Measurements from ENCODE around the gene HOXB6.

HOXB6 gene

DNA sequence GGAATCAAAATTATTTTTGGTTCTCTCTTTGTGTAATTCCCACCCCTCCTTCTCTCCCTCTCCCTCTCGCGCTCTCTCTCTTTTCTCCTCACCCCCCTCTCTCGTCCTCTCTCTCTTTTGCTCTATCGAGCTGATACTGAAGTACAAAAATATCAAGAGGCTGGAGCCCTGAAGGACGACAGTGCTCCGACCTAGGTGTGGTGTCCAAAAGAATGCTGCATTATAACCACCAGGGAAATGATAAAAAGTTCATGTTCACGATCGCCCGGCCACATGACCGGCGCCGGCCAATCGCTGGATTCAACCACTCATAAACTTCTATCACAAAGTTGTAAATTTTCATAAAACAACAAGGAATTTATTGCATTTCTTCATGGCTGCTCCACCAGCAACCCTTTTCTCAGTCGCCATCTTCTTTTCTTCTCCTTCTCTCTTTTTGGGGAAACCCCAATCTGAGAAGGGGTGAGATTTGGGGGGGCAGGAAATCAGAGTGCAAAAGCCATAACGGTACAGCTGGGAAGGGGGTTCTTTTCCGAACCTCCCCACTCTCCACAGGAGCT is at the start of gene HOXB6:
Gene HOXB6 (minus strand): TSS at position 217 of the 560 bp plus-strand sequence. CDS start 6,836 bp downstream, outside the sequence.
- peak; percentile 79 for DNase-seq

DNA sequence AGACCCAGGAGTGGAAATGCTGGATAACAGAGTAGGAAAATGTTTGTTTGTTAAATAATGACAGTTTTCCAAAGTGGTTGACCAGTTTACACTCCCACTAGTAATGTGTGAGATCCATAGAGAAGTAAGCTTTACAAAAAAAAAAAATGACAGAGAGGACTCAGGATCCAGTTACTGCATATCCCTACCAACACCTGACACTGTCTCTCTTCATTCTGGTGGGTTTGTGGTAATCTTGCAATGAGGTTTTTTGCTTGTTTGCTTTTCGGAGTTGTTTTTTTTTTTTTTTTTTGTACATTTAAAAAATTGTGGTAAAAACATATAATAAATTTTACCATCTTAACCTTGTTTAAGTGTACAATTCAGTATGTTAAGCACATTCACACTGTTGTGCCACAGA is 45.0 kb upstream of the HOXB6 start:
- DNase-seq = no peak

DNA sequence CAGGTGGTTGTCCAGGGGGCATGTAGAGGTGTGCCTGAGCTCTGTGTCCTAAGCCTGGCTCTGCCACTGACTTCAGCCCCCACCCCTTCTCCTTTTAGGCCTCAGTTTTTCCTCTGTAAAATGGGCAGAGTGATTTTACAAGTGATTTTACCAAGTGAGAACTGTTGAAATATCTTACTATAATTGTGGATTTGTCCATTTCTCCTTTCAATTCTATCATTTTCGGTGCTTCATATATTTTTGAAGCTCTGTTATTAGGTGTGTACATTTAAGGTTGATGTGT is 43.1 kb upstream of the HOXB6 start:
- DNase-seq = peak; percentile 50

DNA sequence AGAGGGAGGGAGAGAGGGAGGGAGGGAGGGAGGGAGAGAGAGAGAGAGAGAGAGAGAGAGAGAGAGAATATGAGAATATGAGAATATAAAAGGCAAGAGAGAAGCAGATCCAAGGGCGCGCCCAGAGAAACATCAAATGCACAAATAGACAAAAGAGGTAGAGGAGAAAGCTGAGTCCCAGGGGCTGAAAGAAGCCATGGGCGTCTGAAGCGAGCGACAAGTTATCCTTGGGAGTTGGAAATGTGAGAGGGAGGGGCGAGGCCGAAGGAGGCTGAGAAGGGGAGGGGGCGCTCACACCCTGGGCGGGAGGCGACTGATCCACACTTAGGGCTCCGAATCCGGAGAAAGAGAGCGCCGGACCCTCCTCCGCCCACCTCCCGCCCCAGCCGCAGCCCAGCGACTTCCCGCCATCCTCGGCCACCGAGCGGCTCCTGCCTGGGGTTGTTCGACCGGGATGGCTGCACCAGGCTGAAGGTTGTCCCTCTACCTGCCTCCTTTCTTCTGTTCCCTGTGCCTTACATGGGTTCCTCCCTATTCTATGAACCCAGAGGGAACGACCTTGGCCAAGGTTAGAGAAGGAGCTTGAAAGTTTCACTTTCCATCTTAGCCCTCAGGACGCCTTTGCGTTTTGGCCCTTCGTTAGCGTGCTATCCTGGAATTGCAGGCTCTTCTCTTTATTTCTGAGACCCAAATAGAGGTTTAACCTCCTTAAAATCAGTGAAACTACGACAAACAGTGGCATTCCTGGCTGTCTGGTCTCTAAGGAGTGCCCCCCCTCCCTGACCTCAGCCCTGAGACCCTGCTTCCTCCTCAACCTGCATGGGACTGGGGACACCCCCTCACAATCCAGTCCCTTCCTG is 42.5 kb upstream of the HOXB6 start:
- peak; percentile 74 for DNase-seq

DNA sequence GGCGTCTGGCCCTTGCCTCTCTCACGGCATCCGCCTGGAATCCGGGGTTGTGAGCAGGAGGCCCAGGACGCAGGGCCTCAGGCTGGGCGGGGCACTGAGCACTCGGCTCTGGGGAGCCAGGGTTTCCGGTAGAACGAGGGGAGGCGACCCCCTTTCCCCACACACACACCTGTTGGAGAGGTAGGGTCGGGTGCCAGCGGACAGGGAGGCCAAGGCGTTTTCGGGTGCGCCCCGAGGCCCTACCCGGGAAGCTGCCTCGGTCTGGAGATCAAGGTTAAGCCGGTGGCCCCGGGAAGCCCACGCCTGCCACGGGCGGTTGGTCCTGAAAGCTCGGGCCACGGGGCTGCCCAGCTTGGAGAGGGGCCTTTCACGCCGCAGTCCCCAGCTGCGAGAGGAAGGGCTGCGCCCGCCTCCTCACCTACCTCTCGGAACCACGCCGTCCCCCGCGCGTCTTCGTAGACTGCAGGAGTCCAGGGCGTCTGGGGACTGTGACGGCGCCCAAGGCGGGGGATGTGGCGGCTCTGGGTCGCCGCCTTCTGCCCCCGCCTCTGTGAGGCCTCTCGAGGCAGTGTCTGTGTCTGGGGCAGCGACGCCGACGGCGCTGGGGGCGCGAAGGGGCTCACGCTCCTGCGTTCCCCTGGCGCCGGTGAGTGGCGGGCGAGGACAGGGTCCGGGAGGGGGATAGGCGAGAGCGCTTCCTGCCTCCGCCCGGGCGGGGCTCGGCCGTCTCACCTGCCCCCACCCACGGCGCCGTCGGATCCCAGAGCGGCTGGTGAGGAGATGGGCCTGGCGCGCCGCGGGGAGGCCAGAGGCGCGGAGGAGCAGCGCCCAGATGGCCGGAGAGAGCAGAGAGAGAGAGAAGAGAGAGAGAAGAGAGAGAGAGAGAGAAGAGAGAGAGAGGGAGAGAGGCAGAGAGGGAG is 41.7 kb upstream of the HOXB6 start:
- no peak for DNase-seq

DNA sequence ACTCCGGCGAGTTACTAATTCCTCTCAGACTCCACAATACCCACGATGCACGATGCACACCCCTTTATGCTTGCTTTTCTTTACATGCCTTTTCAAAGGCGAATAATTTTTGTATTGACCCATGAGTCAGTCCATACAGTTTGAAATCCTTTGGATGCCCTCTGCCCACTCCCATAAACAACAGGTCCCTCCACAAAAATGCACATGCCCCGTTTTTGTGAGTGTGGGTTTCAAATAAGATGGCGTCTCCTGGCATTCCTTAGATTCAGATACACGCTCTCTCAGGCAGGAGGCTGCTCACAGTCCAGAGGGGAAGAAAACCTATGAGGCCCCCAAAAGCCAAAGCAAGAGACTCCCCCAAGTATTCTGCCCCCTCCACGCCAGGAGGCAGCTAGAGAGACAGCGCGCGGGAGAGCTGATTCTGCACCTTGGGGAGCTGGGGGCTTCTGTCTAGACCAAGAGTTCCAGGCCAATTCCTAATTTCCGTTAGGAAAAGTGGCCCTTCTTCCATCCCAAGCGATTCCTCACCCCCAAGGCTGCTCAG is 40.9 kb upstream of the HOXB6 start:
- DNase-seq = no peak

DNA sequence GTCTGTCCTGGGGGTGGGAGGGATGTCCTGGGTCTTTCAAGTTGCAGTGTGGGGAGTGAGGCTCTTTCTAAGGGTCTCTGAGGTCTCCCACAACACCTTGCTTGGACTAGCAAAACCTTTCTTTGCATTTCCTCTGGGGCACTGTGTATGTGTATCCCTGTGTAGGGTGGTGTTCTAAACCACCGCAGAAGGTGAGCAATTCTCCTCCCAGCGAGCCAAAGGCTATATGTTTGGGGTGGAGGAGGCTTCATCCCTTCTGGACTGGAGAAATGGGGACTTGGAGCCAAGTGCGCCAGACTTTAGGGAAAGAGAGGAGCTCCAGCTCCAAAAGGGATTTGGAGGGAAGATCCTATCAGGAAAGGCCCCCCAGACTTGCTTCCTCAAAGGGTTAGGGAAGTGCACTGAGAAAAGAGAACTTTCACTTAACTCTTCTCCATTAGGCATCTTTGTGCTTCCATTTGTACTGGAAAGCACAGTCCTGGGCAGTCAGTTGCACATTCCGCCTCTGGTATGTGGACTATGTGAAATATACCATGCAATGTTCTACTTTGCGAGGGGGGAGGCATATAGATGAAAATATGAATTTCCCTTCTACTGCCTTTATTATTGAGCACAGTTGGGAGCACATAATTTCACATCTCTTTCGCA is 40.2 kb upstream of the HOXB6 start:
- no peak for DNase-seq

DNA sequence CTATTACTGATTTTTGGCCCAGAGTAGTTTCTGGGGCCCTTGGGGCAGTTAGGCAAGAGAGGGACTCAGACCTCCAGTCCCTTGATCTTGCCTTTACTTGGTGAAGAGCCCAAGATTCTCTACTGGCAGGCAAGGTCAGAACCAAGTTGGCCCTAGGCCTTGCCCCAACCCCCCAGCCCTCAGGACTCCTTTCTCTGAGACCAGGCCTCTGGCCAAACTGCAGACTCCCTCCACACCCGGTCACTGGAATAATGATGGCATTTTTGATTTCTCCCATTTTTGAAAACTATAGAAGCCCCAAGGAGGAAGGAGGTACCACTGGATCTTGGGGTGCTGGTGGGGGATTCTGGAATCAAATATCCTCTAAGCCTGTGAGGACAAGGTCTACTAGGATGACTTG is 39.4 kb upstream of the HOXB6 start:
- DNase-seq = no peak

DNA sequence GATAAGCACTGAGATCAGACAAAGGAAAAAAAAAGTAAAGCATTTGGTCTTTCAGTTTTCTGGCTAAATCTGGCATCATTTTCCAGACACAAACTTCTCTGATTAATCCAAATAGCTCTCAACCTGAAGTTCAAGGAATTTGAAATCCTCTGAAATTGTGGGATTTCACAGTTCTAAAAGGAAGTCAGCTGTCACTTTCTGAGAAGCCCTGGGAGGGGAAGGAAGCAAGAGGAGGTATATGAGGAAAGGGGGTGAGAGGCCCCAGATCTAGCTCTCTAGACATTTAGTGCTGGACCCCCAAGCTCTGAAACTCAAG is 38.9 kb upstream of the HOXB6 start:
- DNase-seq = no peak

DNA sequence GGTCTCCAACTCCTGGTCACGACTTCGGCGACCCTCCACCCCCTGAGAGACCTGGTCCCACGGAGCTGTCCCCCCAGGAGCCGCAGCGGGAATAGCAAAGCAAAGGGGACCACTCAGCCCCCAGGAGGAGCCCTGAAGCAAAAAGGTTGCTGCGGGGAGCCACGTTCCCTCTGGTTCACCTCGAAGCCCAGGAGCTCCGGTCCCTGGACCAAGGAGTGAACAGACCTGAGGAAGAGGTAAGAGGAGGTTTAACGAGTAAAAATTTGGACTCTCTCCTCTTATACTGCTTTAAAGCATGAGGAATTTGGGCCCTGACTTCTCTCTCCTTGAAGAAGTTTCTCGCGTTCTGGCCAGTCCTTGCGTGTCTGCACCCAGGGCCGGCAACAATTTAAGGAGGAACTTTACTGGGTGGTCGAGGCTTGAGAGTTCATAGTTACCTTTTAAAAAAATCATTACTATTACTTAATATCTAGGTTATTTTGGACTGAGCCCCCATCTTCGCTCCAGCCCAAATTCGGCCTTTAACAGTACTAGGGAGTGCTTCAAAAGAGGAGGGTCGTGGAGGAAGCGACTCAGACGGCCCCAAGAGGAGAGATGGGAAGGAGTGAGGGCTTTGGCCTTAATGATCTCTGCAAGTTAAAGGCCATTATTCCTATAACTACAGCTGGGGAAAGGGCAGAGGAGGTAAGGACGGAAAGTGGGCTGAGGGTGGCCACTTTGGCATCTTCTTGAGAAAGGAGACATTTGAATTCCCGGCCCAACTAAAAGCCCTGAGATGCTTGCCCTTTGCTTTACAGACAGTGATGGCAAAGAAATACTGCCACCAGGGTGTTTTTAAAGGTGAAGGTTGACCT is 38.3 kb upstream of the HOXB6 start:
- no peak for DNase-seq

DNA sequence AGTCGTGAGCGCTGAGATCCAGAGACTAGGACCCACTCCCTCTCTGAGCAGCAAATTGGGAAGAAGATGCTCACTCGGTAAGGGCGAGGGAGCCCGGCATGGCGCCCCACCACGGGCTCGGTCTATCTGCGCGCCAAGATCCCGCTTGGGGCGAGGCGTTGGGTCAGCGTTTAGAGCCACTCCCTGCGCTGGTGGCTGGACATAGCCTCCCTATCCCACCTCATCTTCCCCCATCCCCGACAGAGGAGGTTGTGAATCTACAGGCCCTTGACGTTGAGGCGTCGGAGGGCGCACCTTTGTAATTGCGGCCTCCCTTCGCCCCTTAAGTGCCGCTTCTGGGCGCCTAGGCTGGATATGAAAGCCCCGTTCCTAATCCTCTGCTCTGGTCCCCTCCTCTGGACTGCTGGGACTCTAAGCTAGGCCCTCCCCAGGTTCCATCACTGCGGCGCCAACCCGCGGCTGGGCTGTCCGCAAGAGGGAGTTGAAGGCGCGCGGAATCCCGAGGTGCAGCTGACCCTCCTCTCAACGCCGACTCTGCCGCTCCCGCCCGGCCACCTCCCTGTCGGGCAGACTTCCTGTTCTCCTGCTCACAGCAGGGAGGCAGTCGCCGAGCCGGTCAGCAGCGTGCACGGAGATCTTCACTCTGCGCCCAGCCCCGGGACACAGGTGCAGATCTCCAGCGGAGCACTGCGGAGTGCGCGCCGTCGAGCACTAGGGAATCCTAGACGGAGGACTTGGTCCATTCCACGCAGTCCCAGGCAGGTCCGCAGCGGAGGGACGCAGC is 37.5 kb upstream of the HOXB6 start:
- no peak for DNase-seq

DNA sequence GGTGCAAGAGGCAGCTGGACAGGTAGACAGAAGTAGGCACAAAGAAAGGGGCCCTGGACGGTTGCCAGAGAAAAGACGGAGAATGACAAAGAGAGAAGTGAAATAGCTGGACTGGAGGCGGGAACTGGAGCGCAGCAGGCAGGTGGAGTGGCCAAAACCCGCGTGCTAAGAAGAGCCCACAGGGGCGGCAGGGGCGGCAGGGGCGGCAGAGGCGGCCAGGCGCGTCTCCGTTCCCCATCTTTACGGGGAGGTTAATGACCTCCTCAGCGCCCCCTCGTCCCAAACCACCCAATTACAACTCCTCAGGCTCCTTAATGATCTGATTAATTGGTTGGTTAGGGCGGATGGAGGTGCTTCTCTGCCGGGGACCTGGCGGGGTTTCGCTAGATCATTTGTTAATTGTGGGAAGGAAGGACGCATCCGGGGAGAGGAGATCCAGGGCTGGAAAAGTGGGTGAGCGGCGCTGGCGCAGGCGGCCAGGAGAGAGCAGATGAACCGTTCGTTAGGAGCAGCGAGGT is 36.8 kb upstream of the HOXB6 start:
- DNase-seq = no peak

DNA sequence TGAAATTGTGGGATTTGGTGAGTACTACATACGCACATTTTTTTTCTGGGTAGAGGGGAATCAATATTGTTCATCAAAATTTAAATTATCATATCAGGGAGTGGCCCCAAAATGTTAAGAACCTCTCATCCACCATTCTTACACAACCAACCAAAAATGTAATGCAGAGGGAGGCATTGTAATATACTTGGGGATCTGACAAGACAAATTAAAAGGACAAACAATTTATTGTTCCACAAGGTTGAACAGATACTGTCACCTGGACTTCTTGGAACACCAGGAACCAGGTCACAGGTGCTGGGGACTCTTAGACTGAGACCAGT is 36.0 kb upstream of the HOXB6 start:
- no peak for DNase-seq

DNA sequence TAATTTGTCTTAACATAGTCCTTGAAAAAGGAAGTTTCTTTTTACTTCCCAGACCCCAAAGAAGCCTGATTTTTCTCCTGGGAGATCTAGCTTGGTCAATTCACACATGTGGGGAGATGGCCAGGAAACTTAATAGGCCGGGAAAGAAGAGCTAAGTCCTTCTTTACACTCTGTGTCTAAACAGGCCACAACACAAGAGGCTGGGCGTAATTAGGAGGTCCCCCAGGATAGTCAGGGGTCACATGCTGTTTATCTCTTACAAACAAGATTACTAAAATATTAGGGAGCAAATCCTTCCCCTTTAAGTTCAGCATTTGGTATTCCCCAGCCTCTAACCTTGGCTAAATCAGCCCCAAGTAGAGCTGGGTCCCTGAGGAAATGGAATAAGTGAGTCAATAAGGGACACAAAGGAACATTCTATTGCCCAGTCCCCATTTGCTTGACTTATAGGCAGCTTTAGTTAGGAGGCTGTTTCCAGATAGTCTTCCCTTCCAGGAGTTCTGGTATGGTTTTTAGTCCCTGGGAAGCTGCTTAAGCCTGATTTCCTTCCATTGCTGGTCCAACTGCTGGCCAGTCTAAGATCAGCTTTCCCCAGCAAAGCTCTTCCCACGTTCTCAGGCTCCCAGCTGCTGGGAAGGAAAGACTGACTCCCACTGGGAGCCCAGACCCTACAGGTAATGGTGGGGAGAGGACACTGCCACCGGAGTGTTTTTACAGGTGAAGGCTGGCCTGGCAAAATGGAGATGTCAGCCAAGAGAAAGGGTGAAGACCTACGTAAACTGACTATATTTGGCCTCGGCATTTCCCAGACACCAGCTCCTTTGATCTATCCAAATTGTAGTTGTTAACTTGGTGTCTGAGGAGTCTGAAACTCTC is 35.4 kb upstream of the HOXB6 start:
- DNase-seq = no peak

DNA sequence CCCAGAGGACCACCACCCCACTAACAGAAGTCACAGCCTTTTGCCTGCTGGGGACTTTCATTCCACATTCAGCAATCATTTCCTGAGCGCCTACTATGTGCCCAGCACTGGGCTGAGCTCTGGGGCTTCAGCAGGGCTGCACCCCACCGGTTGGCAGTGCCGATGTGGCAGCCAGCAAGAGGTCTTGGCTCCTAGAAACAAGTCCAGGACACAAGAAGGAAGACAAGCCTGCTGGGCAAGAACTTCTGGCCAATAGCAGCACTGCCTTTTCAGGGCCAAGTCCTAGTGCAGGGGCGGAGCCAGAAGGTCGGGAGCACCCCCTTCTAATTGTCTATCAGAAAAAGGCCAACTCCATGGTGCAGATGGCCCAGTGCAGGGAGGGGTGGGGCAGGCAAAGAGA is 34.4 kb upstream of the HOXB6 start:
- peak; percentile 33 for DNase-seq

DNA sequence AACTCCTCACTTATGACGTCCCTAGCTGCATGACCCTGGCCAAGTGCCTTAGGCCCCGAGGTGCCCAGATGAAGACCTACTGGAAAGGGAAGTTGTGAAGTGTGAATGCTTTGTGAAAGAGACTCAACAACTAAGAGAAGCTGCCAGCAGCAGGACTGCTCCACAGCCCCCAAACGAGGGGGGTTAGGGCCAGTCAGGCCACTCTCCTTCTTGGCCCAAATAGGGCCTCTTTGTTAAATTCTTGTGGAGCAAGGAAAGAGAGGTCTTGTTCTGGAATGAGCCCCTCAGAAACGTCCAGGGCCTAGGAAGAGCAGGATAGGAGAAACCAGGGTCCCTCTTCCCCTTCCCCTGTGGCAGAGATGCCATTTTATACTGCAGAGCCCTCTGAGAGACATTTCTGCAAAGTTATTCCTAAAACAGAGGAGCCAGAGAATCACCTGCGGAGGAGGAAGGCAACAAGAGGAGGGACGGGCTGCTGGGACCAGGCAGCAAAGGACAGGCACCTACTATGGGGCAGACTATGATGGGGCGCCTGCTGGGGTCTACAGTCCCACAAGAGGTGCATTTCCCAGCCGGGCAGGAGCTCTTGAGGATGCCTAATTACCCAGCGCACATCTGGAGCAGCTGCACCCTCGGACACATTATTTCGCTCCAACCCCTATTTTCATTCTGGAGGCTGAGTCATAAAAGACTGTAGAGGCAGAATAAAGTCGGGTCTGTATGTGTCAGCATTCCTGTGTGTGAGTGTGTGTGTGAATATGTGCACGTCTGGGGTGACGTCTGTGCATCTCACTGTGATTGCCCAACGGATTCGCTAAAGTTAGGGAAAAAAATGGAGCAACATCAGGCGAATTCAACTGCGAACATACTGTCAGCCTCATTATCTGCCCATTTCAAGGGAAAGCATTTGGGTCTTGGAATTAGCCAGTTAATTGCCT is 32.8 kb upstream of the HOXB6 start:
- DNase-seq = no peak

DNA sequence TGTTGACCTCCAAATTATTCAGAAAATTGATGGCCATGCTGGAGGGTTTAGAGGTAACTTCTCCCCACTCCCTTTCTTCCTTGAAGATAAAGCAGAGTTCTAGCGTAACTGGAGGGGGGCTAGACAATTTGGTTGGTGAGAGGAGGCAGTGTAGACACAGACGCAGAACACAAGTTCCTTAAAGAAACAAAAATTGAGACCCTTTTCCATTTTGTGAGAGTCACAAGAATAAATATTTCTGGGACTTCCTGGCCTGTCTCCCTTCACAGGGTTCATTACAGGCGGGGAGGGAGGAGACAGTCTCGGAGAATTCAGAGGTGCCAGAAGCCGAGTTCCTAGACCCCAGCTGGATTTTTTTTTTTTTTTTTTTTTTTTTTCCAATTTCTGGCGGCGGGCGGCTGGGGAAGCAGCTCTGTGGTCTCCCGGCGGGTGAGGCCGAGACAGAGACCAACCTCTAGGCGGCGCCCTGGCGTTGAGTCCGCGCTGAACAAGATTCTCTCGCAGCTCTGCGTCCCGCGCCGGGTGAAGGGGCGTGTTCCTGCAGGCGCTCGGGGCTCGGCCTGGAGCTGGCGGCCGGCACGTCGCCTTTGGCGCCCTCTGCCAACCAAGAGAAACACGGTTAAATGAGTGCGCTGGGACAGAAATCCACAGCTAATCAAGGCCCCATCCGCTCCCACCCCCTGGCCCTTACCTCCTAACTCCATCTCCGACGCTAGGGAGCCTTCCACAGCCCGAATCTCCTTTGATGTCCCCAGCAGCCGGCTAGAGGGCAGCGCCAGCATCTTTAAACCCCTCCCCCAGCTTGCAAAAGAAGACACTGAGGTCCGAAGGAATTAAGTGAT is 31.6 kb upstream of the HOXB6 start:
- peak; percentile 97 for DNase-seq

Measured in OCI-M1 (cell line).